HG03159 (cell line): Measurements from ENCODE around the gene FGF22.
A peak's percentile ranks its signal among the peaks of the same experiment; 100 is the strongest.
"Not testable (repeated sequence)": the region's sequence is repeated elsewhere in the genome, so short reads cannot be mapped to it uniquely, and the experiment has no call there.

Source experiments
- ATAC-seq: cut with Tn5 transposase; IDR thresholded peaks from one replicate; pipeline ENCODE4 v1.9.1; 2021; ENCODE audit warnings: mild to moderate bottlenecking, moderate library complexity; ENCODE audit not compliant: unreplicated experiment

Gene FGF22

DNA sequence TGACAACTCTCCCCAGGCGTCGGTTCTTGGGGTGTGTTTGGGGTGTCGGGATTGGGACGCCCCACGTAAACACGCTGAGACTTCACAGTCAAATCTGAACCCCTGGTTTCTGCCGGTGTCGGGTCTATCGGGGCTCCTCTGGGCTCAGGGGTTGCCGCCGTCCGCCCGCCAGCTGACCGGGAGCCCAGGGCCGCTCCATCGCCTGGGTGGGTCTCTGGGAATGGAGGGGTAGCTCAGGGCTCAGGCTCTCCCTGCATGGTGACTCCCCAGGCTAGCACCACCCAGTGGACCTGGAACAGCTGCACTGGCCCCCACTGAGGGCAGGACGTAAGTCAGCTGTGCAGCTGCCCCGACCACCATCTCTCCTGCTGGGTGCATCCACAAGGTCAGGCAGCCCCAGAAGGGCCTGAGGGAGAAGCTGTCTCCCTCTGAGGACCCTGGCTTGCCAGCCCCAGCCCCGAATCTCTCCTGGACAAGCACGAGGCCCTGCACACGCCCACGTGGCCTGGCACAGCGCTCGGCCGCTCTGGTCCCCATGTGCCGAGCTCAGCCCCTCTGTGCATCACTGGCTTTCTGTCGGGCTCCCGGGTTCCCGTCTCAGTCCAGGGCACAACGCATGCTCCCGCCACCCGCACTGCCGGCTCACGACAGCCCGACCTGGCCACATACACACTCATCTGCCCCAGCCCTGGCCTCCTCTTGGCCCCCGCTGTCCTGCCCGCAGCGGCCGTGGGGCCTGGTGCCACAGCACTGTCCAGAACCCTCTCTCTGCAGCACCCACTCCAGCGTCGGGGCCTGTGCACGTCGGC is 17.3 kb downstream of the FGF22 start:
- ATAC-seq = no peak

DNA sequence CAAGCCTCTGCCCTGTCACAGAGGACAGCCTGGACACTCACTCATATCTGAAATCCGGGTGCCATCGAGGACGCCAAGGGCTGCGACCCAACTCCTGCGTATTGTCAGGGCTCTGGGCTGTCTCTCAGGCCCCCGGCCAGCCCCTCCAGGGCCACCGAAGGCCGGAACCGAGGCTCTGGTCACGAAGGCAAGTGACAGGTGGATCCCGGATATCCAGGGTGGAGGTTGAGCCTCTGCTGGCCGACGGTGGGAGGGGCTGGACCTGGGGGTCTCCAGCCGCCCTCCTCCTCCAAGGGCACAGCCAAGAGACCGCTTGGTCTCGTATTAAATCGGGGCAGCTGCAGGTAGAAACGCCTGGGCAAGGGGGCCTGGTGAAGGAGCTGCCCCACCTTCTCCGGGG is 17.9 kb downstream of the FGF22 start:
- ATAC-seq = no peak

DNA sequence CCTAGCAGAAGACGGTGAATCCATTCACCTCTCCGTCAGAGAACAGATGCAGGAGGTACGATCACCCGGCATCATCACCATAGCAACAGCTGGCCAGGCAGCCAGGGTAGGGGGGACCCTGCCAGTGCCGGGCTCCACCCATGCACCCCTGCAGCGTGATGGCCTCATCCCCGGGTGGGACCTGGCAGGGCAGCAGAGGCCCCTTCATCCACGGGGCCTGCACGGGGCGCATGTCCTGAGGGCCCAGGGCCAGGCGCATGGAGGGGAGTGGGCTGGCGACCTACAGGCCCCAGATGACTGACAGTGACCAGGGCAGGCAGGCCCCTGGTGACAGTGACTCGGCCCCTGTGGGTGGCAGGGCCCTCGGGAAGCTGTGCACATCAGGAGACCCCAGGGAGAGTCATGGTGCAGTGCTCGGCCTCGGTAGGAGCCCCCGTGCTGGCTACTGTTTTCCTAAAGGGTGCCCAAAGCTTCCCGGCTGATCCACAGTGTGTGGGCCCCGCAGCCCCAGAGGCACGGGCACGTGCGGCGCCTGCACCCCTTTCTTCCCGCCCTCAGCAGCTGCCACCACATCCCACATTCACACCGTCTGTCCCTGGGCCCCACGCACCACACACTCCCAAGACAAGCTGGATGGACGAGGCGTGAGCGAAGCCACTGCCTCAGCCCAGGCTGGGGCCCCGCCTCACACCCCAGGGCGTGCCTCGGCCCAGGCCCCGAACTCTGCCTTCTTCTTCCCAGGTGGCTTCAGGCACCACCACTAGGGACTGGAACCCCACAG is 18.6 kb downstream of the FGF22 start:
- ATAC-seq = no peak

DNA sequence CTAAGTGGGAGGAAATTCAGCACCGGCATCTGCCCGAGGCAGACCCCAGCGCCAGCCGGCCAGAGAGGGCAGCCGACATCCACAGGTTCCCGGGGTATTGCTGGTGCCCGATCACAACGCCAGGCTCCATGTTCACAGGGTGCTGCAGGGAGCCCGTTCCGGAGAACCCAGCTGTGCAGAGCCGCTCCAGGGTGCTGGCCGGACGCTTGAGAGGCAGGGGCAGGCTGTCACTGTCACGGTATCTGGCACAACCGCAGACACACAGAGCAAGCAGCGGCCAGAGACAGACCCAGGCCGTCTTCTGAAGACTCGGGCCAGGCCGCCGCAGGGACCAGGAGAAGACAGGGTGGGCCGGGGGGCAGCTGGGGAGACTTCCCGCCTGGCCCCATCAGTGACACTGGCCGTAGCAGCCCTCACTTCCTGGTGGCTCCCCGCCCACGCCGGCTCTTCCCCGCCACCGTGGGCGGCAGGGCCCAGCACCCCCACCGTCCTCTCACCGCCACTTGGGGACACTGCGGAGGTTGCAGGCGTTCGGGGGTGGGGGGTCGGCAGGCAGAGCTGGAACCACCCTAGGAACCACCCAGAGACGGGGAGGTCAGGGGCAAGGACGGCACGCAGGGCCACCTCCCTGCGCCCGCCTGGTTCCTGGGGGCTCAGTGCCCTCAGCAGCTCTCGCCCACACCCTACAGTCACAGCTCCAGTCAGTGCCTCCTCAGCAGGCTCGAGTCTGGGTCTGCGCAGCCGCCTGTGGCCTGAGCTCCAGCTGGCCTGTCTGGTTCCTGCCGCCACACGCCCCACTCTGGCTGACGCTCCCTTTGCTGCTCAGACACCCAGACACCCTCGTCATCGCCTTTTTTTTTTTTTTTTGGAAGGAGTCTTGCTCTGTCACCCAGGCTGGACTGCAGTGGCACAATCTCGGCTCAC is 19.5 kb downstream of the FGF22 start:
- ATAC-seq = no peak

DNA sequence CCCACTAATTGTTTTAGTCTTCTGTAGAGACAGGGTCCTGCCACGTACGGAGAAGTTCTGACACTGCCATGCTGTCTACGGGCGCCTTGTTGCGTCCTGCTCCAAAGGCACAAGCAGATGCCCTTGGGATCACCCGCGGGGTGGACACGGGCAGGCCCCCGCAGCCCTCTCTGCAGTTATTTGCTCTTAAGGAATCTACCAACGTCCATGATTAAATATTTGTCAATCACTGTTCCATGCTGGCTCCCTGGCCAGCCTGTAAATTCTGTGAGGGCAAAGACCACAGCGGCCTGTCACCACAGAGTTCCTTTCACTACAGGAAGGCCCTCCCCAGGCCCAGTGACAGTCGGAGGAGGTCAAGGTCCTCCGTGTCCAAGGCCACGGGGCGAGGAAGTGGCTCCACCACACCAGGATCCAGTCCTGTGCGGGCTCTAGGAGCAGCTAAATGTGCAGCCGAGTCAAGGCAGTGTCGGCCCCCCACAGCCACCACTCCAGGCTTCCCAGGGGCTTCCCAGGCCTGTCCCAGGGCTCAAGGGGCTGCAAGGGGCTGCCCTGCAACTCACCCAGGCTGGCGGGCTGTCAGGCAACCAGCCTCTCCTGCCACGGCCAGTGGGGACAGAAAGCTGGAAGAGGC is 21.2 kb downstream of the FGF22 start:
- no peak for ATAC-seq

DNA sequence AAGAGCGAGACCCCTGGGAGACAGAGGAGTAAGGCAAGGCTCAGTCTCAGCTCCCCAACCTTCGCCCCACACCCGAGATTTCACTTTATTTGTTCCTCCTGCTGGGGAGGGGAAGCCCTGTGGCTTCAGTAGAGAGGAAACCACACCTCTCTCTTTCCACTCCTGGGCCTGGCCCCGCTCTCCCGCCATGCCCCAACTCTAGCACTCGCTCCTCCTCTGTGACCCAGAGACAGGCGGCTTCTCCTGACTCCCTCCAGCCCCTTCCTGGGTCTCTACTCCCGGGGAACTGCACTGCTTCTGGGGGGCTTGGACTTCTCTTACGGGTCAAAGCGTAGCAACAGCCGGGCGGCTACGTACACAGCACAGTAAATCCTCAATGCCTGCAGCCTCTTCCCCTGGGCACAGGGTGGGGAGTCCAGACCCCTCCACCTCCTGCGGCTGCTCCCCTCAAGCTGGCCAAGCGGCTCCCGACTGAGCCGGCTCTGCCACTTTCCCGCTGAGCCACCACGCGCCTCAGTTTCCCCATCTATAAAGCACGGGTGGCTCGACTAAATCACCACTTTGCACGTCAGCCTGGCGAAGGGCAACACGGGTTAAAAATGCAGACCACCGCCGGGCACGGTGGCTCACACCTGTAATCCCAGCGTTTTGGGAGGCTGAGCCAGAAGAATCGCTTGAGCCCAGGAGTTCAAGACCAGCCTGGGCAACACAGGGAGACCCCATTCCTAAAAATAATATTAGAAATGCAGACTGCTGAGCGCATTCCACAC is 21.9 kb downstream of the FGF22 start:
- ATAC-seq = no peak

DNA sequence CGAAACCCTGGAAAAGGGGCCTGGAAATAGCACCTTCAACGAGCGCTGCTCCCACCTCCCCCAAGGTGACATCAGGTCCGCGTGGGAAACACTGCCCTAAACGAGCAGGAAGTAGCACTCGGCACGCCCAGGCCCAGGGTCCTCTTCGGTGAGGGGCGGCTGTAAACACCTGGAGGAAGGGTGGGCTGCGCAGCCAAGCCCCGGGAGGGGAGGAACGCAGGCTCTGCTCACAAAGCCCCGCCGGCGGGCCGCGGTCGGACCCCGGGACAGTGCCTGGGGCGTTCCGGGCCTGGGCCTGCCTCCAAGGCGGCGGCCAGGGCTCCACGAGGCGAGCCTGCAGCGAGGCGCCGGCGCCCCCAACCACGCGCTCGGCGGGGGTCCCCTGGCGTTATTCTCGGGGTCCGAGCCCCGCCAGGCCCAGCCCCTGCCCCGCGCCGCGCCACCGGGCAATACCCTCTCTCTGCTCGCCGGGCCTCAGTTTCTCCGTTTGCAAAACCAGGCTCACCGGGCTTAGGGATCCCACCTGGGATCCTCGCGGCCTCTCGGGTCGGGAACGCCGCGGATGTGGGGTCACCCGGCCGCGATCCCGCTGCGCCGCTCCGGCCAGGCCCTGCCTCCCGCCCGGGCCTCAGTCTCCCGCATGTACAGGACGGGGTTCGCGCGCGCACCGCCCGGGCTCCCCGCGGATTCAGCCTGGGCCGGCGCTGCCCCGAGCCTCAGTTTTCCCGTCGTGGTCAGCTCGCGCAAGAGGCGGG is 22.7 kb downstream of the FGF22 start:
- no peak for ATAC-seq

DNA sequence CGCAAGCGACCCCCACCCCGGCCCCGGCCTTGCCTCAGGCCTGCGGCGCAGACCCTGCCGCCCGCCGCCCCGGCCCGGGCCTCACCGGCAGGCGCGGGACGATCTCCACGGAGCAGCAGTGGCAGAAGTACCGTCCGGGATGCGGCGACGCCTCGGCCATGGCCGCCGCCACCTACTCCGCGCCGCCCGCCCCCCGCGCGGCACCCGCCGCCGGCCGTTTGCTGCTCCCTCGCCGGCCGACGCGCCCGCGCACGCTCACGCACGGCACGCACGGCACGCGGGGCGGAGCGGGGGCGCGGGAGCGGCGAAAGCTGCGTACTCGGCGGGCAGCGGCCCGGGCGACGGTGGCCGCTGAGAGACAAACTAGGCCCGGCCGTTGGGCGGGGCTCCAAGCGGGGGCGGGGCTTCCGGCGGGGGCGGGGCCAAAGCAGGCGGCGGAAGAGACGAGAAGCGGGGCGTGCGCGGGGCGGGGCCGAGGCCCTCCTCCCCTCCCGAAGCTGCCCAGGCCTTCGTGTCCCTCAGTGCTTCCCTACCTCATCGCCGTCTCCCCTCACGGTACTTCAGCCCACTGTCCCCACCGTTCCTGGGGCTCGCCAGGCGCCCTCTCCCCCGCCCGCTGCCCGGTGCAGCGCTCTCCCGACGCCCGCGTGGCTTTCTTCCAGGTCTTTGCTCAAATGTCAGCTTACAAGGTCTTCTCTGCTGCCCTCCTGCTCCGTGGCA is 23.4 kb downstream of the FGF22 start, which contains the start of gene RNF126:
TSS of gene RNF126 (minus strand) at position 253 of the 720 bp plus-strand sequence. CDS start at position 160, 93 bp downstream.
- peak; percentile 61 for ATAC-seq

DNA sequence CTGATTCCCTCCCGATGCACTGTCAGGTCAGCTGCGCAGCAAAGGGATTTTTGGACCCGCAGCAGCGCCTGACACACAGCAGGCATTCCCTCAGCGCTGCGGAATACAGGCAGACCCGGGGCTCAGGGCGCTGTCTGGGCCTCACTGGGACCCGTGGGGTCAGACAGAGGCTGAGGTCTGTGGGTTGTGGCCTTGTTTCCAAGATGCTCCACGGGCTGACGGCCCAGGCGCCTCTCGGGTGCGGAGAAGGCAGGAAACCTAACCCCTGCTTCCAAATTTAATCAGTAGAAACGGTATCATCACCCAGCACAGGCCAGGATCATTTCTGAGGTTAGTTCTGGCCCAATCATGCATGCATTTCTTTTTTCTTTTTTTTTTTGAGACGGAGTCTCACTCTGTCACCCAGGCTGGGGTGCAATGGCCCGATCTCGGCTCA is 24.0 kb downstream of the FGF22 start:
- no peak for ATAC-seq

DNA sequence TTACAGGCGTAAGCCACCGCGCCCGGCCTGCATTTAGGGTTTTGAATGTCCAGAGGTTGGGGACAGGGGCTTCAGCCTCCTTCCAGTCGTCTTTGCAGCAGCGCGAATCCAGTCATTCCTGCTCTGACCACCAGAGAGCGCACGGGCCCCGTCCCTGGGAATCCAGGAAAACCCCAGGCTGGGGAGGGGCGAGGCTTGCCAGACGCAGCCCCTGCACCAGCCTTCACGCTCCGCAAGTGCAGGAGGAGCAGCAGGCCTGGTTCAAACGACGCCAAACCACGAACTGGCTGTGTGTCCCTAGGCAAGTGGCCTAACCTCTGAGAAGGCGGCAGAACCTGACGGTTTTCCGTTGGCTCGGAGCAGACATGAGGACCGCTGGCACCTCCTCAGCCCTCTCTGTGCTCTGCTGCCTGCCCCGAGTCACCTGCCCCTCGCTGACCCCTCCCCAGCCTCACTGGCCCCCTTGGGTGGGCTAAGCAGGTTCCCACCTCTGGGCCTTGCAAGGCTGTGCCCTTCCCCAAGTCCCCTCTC is 25.3 kb downstream of the FGF22 start:
- no peak for ATAC-seq

DNA sequence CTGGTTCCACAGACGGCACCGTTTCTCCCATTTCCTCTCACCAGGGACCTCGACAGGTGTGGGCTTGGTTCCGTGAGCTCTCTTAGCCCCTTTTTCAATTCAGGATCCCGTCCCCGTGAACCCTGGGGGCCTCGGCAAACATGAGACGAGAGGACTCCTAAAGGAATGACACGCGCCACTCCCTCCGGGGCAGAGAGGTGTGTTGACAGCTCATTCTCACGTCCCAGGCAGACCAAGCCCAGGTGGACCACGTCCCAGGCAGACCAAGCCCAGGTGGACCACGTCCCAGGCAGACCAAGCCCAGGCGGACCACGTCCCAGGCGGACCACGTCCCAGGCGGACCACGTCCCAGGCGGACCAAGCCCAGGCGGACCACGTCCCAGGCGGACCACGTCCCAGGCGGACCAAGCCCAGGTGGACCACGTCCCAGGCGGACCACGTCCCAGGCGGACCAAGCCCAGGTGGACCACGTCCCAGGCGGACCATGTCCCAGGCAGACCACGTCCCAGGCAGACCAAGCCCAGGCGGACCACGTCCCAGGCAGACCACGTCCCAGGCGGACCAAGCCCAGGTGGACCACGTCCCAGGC is 27.4 kb downstream of the FGF22 start:
- ATAC-seq = not testable (repeated sequence)

DNA sequence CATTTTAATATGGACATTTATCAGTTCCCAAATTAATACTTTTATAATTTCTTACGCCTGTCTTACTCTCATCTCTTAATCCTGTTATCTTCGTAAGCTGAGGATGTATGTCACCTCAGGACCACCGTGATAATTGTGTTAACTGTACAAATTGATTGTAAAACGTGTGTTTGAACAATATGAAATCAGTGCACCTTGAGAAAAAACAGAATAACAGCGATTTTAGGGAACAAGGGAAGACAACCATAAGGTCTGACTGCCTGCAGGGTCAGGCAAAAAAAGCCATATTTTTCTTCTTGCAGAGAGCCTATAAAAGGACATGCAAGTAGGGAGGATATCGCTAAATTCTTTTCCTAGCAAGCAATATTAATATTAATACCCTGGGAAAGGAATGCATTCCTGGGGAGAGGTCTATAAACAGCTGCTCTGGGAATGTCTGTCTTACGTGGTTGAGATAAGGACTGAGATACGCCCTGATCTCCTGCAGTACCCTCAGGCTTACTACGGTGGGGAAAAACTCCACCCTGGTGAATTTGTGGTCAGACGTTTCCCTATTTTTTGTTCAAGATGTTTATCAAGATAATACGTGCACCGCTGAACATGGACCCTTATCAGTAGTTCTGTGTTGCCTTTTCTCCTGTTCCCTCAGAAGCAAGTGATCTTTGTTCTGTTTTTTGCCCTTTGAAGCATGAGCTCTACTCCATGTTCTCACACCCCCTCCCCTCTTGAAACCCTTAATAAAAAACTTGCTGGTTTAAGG is 29.2 kb downstream of the FGF22 start:
- ATAC-seq = not testable (repeated sequence)

DNA sequence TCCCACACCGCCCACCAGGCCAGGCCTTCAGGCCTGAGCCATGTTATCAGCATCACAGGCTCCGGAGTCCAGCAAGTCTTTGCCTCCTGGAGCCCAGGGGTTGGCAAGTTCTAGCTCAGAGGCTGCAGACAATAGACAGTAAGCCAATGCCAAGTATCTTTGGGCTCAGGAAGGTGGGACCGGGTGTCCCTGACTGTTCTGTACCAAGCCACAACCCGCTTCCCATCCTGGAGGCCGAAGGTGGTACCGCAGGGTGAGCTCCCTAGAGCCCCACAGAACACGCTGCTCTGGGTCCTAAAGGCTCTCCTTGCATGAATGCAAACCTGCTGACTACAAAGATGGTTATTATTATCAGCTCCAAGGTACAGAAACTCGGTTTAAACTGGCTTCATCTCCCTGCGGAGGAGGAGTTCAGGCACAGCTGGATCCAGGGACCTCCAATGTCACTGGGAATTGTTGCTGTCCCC is 31.0 kb downstream of the FGF22 start:
- ATAC-seq = no peak

DNA sequence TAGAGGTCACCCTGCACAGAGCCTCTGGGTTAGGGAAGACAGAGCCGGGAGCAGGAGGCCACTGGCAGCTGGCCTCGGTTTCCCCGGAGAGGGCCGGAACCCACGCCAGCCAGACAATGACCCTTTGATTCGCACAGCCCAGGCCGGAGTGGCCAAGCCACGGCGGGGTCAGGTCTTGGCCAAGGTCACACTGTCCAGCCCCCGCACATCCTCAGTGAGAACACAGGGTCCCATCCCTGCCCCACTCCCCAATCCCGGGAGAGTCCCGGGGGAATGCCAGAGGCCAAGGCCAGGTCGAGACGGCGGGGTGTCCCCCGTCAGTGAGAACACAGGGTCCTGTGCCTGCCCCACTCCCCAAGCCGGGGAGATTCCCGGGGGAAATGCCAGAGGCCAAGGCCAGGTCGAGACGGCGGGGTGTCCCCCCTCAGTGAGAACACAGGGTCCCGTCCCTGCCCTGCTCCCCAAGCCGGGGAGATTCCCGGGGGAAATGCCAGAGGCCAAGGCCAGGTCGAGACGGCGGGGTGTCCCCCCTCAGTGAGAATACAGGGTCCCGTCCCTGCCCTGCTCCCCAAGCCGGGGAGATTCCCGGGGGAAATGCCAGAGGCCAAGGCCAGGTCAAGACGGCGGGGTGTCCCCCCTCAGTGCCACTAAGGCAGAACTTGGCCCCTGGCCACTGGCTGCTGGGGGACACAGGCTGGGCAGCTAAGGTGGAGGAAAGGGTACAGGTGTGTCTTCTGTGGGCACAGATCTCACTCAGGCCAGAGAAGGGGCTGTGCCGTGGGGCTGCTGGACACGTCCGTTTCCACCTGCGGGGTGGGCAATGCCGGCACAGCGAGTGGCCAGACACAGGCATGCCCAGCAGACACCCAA is 34.8 kb downstream of the FGF22 start:
- no peak for ATAC-seq

DNA sequence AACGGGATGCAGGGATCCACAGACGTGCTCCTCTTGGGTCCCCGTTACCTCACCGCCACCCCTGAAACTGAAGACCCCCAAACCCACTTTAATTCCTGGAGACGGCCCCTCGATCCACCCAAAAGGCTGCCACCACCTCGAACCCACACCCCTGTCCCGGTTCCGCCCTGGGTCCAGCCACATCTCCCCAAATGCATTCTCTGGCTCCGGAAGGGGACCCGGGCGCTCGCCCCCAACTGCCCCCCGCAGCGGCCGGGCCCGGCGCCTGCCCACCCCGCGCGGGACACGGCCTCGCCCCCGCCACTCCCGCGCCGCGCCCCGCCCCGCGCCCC is 36.3 kb downstream of the FGF22 start:
- ATAC-seq = no peak
